ENCODE measurements around the gene DCAF6.

The DCAF6 gene

GRCh38 chr1:168084396-168085231 lies 148.1 kb downstream of the DCAF6 start:
- peak; percentile 6 for DNase-seq (ENCODE audit: low read depth)
- peak; percentile 89 for TF ChIP-seq CTCF (IDR thresholded peaks at IDR 0.05; ENCODE audit: low read depth, low read length, missing control alignments)
- in situ Hi-C loops (cut with HindIII; ENCODE audit: low sequenced_read_pairs) = no loop called here
- no peak overlapping the region for H3K4me3 ChIP-seq (ENCODE audit: low read depth, low read length)

- H3K4me3 ChIP-seq (ENCODE audit: low read depth, low read length) = no peak overlapping the region
- in situ Hi-C loops (cut with HindIII; ENCODE audit: low sequenced_read_pairs) = no loop called here
- no peak for TF ChIP-seq CTCF (IDR thresholded peaks at IDR 0.05; ENCODE audit: low read depth, low read length, missing control alignments)
- DNase-seq (ENCODE audit: low read depth) = peak; percentile 11
Measured at GRCh38 chr1:168085401-168085872, 149.0 kb downstream of the DCAF6 start.

GRCh38 chr1:168086438-168086837 lies 150.0 kb downstream of the DCAF6 start:
- DNase-seq (ENCODE audit: low read depth) = no peak
- in situ Hi-C loops (cut with HindIII; ENCODE audit: low sequenced_read_pairs) = no loop called here
- H3K4me3 ChIP-seq (ENCODE audit: low read depth, low read length) = no peak overlapping the region
- no peak for TF ChIP-seq CTCF (IDR thresholded peaks at IDR 0.05; ENCODE audit: low read depth, low read length, missing control alignments)

- H3K4me3 ChIP-seq (ENCODE audit: low read depth, low read length) = no peak overlapping the region
- in situ Hi-C loops (cut with HindIII; ENCODE audit: low sequenced_read_pairs) = no loop called here
- TF ChIP-seq CTCF (IDR thresholded peaks at IDR 0.05; ENCODE audit: low read depth, low read length, missing control alignments) = no peak
- DNase-seq (ENCODE audit: low read depth) = no peak
Measured at GRCh38 chr1:168087696-168088095, 151.2 kb downstream of the DCAF6 start.

GRCh38 chr1:168088511-168089325 lies 152.2 kb downstream of the DCAF6 start:
- no peak for TF ChIP-seq CTCF (IDR thresholded peaks at IDR 0.05; ENCODE audit: low read depth, low read length, missing control alignments)
- no peak for DNase-seq (ENCODE audit: low read depth)
- in situ Hi-C loops (cut with HindIII; ENCODE audit: low sequenced_read_pairs) = no loop called here
- no peak overlapping the region for H3K4me3 ChIP-seq (ENCODE audit: low read depth, low read length)

- in situ Hi-C loops (cut with HindIII; ENCODE audit: low sequenced_read_pairs) = no loop called here
- TF ChIP-seq CTCF (IDR thresholded peaks at IDR 0.05; ENCODE audit: low read depth, low read length, missing control alignments) = no peak
- no peak for DNase-seq (ENCODE audit: low read depth)
- H3K4me3 ChIP-seq (ENCODE audit: low read depth, low read length) = no peak overlapping the region
Measured at GRCh38 chr1:168089326-168089978, 153.0 kb downstream of the DCAF6 start.

Data from astrocyte of the cerebellum (primary cell).